CD4-positive, alpha-beta T cell (primary cell): ENCODE data around the gene PHACTR3. TPM values are rescaled to one million over a fixed set of nuclear protein-coding genes. Genes with fewer than 3 reads are reported as not detected.

Experiments used
- ATAC-seq: fragments of 200-7000 bp; cut with Tn5 transposase; one replicate; pipeline ENCODE4 v1.10.0; 2022; ENCODE audit warnings: mild to moderate bottlenecking; ENCODE audit not compliant: poor library complexity
- CTCF ChIA-PET: fragments of 350-600 bp; sonication (Branson Sonifier 250); formaldehyde crosslinking; loops from one replicate; lab custom pipeline; 2021; ENCODE audit warnings: antibody characterized with exemption, inconsistent platforms; lab: Charles Lee
- POLR2A ChIA-PET: fragments of 350-600 bp; sonication (Branson Sonifier 250); formaldehyde crosslinking; loops from one replicate; lab custom pipeline; 2021; ENCODE audit warnings: antibody characterized with exemption, inconsistent platforms; lab: Charles Lee
- DNase-seq, 14 experiments: peaks; one replicate each; pipeline ENCODE4 v3.0.0-alpha.2; 2013 to 2020; ENCODE audit warnings: mixed read lengths in 2 of 14
- H3K27ac ChIP-seq, 2 donors: one replicate each; pipeline versions ENCODE4 v1.5.1 to v1.7.0; 2013; ENCODE audit warnings: low read length in 2 of 2, low read depth in 1 of 2, mild to moderate bottlenecking in 1 of 2
- H3K27me3 ChIP-seq, 2 experiments: 1 replicate in 1 of 2; 2 replicates in 1 of 2; pipeline versions ENCODE4 v1.6.1 to v1.7.0; 2013; ENCODE audit warnings: low read length in 2 of 2, control low read depth in 1 of 2, mild to moderate bottlenecking in 1 of 2, moderate library complexity in 1 of 2; ENCODE audit not compliant: insufficient read depth in 2 of 2, control insufficient read depth in 1 of 2
- H3K36me3 ChIP-seq: one replicate; pipeline ENCODE4 v1.6.1; 2013; ENCODE audit warnings: low read length, control low read depth; ENCODE audit not compliant: insufficient read depth
- H3K4me1 ChIP-seq: one replicate; pipeline ENCODE4 v1.6.1; 2013; ENCODE audit warnings: low read length, control low read depth; ENCODE audit not compliant: insufficient read depth
- H3K4me3 ChIP-seq: one replicate; pipeline ENCODE4 v1.5.1; 2013; ENCODE audit warnings: mild to moderate bottlenecking, low read length, moderate library complexity
- H3K9me3 ChIP-seq, 2 experiments: 1 replicate in 1 of 2; 2 replicates in 1 of 2; pipeline versions ENCODE4 v1.6.1 to v1.7.0; 2013; ENCODE audit warnings: low read length in 2 of 2, mild to moderate bottlenecking in 2 of 2, control low read depth in 1 of 2, moderate library complexity in 1 of 2; ENCODE audit not compliant: control insufficient read depth in 1 of 2, insufficient read depth in 1 of 2
- H3K27ac Mint-ChIP-seq: one replicate; pipeline ENCODE4 v1.8.0; 2020; ENCODE audit warnings: mixed read lengths
- H3K27me3 Mint-ChIP-seq: one replicate; pipeline ENCODE4 v1.8.0; 2021; ENCODE audit warnings: mixed read lengths
- H3K36me3 Mint-ChIP-seq: one replicate; pipeline ENCODE4 v1.8.0; 2021; ENCODE audit warnings: low read depth, mixed read lengths
- H3K4me1 Mint-ChIP-seq: one replicate; pipeline ENCODE4 v1.8.0; 2021; ENCODE audit warnings: low read depth, mixed read lengths
- H3K4me3 Mint-ChIP-seq: one replicate; pipeline ENCODE4 v1.8.0; 2020; ENCODE audit warnings: mild to moderate bottlenecking, mixed read lengths
- H3K9me3 Mint-ChIP-seq: one replicate; pipeline ENCODE4 v1.8.0; 2020; ENCODE audit warnings: mixed read lengths
- CTCF ChIP-seq: fragments of 200-600 bp; IDR thresholded peaks from one replicate; pipeline ENCODE4 v1.8.0; 2022; ENCODE audit warnings: antibody characterized with exemption, mild to moderate bottlenecking
- intact Hi-C, 2 experiments: fragments of 100-400 bp; cut with DNase I in 1 of 2; cut with micrococcal nuclease in 1 of 2; formaldehyde crosslinking; loops; one replicate each; pipeline versions ENCODE4 v1.15.1 to v1.9.0; 2023 to 2025; cut with DNase I, micrococcal nuclease
- total RNA-seq, 174 experiments: library from RNA in 2 of 174; stranded (reverse) in 2 of 174; gene quantifications; one replicate each; pipeline ENCODE4 v1.2.3 and lab custom pipeline; 2021 to 2026

Gene PHACTR3
- total RNA-seq, 2 experiments from 2014 or later = not detected

GRCh38 chr20:59721386-59721785 is 117.0 kb downstream of the PHACTR3 start:
- no peak for TF ChIP-seq CTCF
- DNase-seq (no peak), ATAC-seq (no peak)
- no peak overlapping the region for H3K27ac Mint-ChIP-seq
- ChIA-PET CTCF (no interaction called here), POLR2A (no interaction called here)
- no peaks in the 10 kb centered on the region for H3K9me3 ChIP-seq
- intact Hi-C loops = no loop called here
- no peaks in the 10 kb centered on the region for H3K36me3 ChIP-seq
- H3K36me3 Mint-ChIP-seq = no peaks in the 10 kb centered on the region
- H3K9me3 Mint-ChIP-seq = no peaks in the 10 kb centered on the region
- no peak overlapping the region for H3K4me3 ChIP-seq
- H3K27me3 ChIP-seq = no peaks in the 10 kb centered on the region
- H3K27me3 Mint-ChIP-seq = peaks cover 6% of the 10 kb centered on the region
- H3K4me1 ChIP-seq = no peaks in the 10 kb centered on the region
- H3K27ac ChIP-seq = no peak overlapping the region
- H3K4me1 Mint-ChIP-seq = no peaks in the 10 kb centered on the region
- no peak overlapping the region for H3K4me3 Mint-ChIP-seq

- ChIA-PET POLR2A (no interaction called here), CTCF (no interaction called here)
- intact Hi-C loops = no loop called here
- no peak for ATAC-seq
- Mint-ChIP-seq H3K4me1 (no peaks in the 10 kb centered on the region), H3K9me3 (no peaks in the 10 kb centered on the region), H3K4me3 (no peak overlapping the region), H3K27me3 (peaks cover 9% of the 10 kb centered on the region), H3K27ac (no peak overlapping the region), H3K36me3 (no peaks in the 10 kb centered on the region)
- Histone ChIP-seq H3K36me3 (no peaks in the 10 kb centered on the region), H3K27me3 (peaks cover 0 to 3% of the 10 kb centered on the region in 2 experiments), H3K27ac (no peak overlapping the region), H3K4me1 (no peaks in the 10 kb centered on the region), H3K9me3 (no peaks in the 10 kb centered on the region), H3K4me3 (no peak overlapping the region)
- peak in 3 of 14 experiments; percentile 2 to 55 (median 37) for DNase-seq
- TF ChIP-seq CTCF = no peak
These were observed 118.8 kb downstream of the PHACTR3 start for GRCh38 chr20:59723108-59723500.

GRCh38 chr20:59723607-59724456 is 119.5 kb downstream of the PHACTR3 start:
- no peak overlapping the region for H3K4me3 ChIP-seq
- CTCF ChIA-PET = no interaction called here
- POLR2A ChIA-PET = no interaction called here
- H3K4me1 Mint-ChIP-seq = no peaks in the 10 kb centered on the region
- no peaks in the 10 kb centered on the region for H3K9me3 Mint-ChIP-seq
- TF ChIP-seq CTCF = no peak
- intact Hi-C loops = no loop called here
- no peaks in the 10 kb centered on the region for H3K36me3 ChIP-seq
- no peaks in the 10 kb centered on the region for H3K4me1 ChIP-seq
- no peaks in the 10 kb centered on the region for H3K36me3 Mint-ChIP-seq
- H3K27me3 Mint-ChIP-seq = peaks cover 10% of the 10 kb centered on the region
- ATAC-seq (no peak), DNase-seq (peak in 2 of 14 experiments; percentile 20 to 44)
- H3K27ac Mint-ChIP-seq = no peak overlapping the region
- no peak overlapping the region for H3K4me3 Mint-ChIP-seq
- H3K27ac ChIP-seq = no peak overlapping the region
- peaks cover 0 to 3% of the 10 kb centered on the region in 2 experiments for H3K27me3 ChIP-seq
- H3K9me3 ChIP-seq = no peaks in the 10 kb centered on the region
